ENCODE results near the gene PNMA8A. TPM values are rescaled to one million over a fixed set of nuclear protein-coding genes. Genes with fewer than 3 reads are reported as not detected.
A peak's percentile ranks its signal among the peaks of the same experiment; 100 is the strongest.

The PNMA8A gene
- total RNA-seq, 1 experiment from 2014 or later = not detected

- no peak for DNase-seq (ENCODE audit: low spot score)
Observed at GRCh38 chr19:46493236-46494145, 22.1 kb upstream of the PNMA8A start.

- no peak for DNase-seq (ENCODE audit: low spot score)
Observed at GRCh38 chr19:46492841-46493235, 21.5 kb upstream of the PNMA8A start.

GRCh38 chr19:46491975-46492682 is 20.8 kb upstream of the PNMA8A start:
- no peak for DNase-seq (ENCODE audit: low spot score)

DNA sequence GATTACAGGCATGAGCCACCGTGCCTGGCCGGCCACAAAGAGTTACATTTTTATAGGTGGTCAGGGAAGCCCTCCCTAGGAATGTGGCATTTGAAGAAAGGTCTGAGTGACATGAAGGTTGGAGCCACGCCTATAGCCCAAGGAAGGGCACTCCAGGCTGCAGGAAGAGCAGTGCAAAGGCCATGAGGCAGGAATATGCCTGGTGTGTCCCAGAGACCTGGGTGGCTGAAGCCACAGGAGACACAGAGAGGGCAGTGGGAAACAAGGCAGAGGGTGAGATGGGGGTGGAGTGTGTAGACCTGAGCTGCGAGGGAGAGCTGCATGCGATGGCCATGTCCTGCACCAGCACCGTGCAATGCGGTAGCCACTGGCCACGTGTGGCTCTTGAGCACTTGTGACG is 19.4 kb upstream of the PNMA8A start:
- no peak for DNase-seq (ENCODE audit: low spot score)

DNA sequence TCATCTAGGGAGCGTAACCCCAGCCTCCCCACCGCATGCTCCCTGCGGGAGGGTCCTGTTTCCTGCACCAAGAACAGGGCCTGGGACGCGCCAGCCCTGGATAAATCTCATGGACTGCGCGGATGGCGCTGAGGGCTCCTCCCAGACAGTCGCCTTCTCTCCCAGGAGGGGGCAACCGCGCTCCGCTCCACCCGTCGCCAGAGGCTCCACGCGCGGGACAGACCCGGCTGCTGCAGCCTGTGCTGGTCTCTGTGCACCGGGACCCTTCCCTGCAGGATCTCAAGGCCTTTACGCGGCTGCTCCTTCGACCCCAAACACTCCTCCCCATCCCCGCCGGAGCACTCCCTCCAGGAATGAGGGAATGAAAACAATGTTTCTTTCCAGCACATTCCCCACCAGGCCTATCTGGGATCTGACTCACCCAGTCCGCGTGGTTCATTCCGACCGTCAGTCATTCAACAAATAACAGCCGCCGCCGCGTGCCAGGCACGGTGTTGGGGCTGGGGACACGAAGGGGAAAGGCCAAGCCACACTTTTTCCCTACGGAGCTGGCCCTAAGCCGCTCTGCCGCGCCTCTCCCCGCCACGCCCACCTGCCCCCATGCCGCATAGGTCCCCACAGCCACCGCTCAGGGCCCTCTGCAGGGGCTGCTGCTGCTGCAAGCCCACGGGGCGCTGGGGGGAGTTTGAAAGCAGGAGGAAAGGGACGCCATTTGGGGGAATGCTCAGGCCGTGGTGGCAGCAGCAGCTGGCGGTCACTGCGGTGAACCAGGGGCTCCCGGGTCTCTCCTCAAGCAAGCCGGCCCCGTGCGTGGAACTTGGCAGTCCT is 18.3 kb upstream of the PNMA8A start:
- DNase-seq (ENCODE audit: low spot score) = no peak

GRCh38 chr19:46488551-46488950 is 17.2 kb upstream of the PNMA8A start:
- DNase-seq (ENCODE audit: low spot score) = no peak

DNA sequence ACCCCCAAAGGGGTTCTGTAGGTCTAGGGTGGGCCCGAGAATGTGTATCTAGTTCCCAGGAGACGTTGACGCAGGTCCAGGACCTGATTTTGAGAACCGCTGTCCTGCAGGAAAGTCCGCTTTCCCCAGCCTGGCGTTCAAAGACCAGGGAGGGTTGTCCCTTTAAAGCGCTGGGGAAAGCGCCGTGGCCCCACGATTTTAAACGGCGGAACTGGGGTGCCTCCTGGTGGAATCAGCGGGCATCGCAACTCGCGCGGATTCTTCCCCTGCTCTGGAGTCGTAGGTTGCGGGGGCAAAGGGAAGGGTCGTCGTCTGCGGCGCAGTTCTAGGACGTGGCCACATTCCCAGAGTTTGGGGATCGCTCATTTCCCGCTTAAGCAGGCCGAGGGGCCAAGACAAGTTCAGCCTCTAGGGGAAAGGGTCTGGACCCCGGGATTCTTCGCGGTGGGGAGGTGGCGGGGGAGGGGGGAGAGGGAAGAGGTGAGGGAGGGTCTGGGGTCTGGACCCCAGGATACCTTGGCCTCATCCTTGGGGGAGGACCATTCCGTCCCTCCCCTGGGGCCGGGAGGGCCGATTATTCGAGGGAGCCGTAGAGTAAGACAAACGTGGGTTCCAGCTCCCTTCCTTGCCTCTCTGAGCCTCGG is 16.6 kb upstream of the PNMA8A start:
- peak; percentile 91 for DNase-seq (ENCODE audit: low spot score)

GRCh38 chr19:46487178-46487801 is 15.9 kb upstream of the PNMA8A start:
- DNase-seq (ENCODE audit: low spot score) = no peak

- DNase-seq (ENCODE audit: low spot score) = no peak
Observed at GRCh38 chr19:46486358-46486757, 15.0 kb upstream of the PNMA8A start.

- no peak for DNase-seq (ENCODE audit: low spot score)
Observed at GRCh38 chr19:46484656-46485055, 13.3 kb upstream of the PNMA8A start.

DNA sequence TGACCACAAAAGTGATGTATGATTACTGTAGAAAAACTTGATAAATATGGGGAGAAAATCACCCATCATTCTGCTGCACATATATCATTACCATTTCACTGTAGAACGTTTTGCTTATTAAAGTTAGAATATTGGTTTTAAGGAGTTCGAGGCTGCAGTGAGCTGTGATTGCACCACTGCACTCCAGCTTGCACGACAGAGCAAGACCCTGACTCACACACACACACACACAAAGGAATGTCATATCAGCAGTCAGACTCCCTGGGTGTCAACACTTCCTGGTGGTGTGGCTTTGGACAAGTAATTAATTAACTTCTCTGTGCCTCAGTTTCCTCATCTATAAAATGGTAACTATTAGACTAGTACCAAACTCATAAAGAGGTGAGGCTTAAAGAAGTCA is 11.3 kb upstream of the PNMA8A start:
- no peak for DNase-seq (ENCODE audit: low spot score)

DNA sequence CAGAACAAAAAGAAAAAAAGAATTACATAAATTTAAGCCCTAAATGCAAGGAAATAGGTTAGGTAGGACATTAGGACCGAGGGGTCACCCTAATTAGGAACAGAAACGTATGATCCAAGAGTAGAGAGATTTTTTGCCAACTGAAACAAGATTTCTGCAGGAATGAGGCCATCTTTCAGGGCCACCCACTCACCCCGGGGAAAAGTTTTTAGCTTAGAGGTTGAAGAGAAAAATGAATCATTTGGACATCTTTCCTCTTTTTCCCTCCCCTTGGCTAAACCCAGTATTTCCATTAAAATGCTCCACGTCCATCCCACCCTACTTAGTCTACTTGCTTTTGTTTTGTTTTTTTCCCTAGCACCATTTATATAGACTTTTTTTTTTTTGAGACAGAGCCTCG is 10.6 kb upstream of the PNMA8A start:
- no peak for DNase-seq (ENCODE audit: low spot score)

DNA sequence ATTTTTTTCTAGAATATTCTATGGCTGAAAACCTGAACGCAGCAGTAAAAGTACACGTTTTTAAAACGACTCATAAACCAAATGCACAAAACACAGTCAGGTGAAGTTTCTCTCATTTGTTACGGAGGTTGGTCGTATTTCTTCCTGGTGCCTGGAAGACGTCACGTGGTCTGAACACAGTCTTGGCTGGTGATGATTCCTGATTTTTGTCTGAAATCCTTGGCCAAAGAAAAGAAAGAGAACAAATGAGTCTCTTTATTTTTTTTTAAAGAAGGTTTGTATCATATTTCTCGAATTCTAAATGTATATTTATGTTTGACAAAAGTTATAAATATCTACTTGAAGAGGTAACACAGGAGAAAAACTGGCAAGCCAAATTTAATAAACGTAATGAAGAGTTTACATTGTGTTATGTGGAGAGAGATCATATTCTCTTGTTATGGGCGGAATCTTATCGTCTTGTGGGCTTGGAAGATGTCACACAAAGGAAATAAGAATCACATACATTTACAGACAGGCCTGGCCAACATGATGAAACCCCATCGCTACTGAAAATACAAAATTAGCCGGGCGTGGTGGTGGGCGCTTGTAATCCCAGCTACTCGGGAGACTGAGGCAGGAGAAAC is 10.0 kb upstream of the PNMA8A start:
- no peak for DNase-seq (ENCODE audit: low spot score)

- DNase-seq (ENCODE audit: low spot score) = no peak
Observed at GRCh38 chr19:46480415-46480814, 9.1 kb upstream of the PNMA8A start.

DNA sequence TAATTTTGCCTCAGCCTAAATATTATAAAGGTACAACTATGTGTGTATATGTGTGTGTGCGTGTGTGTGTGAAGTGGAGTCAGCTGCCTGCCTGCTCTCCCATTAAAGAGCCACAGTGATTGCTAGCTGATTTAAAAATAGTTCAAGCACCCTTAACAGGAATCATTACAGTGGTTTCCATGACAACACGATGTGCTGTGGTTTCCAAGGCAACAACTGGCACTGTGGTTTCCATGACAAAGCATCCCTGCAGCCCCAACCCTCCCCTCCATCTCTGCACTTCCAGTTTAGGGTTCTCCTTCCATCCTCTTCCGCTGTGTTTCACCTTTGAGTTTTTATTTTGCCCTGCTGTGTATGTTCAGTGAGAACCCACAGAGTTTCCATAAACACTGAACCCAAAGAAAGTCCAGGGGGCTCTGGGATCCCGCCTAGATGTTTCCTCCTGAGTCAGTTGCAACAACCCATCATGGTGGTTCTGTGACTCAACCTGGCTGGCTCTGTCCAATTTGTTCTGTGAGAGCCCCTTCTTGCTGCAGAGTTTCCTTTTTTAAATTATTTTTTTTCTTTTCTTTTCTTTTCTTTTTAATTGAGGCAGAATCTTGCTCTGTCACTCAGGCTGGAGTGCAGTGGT is 7.1 kb upstream of the PNMA8A start:
- no peak for DNase-seq (ENCODE audit: low spot score)

- no peak for DNase-seq (ENCODE audit: low spot score)
Observed at GRCh38 chr19:46475986-46476385, 4.6 kb upstream of the PNMA8A start.

DNA sequence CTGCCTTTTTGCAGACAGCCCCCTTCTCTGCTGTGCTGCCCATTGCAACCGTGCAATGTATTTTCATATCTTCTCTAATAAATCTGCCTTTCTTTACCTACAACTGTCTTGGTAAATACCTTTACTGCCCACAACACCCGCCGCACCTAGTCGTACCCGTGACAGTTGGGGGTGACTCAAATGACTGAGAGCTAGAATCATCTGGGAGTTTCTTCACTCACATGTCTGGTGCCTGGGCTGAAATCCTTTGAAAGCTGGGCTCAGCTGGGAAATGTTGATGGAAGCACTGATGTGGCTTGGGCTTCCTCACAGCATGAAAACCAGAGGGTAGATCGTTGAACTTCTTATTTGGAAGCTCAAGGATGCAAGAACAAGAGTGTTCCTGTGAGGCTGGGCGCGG is 2.8 kb upstream of the PNMA8A start:
- DNase-seq (ENCODE audit: low spot score) = no peak

DNA sequence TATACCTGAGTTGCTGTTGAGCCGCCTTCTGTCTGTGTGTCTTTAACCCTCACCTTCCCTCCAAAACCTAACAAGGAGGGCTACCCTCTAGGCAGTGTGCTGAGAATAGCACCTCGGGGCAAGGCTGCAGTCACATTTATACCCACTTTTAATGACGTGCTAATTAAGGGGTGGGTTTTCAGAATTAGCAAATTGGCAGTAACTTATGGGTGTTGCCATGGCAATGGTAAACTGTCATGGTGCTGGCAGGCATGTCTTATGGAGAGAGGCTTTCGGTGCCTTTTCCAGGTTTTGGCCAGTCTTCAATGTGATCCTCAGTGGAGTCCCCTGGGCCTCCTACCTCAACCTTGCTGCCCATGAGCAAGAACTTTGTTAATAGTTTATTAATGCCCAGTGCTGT is 1.2 kb upstream of the PNMA8A start:
- DNase-seq (ENCODE audit: low spot score) = no peak

GRCh38 chr19:46471811-46472543 is 614 bp upstream of the PNMA8A start:
- no peak for DNase-seq (ENCODE audit: low spot score)

Data from HT-29 (cell line).